ENCODE data around the gene SAMD11.

SAMD11 gene

DNA sequence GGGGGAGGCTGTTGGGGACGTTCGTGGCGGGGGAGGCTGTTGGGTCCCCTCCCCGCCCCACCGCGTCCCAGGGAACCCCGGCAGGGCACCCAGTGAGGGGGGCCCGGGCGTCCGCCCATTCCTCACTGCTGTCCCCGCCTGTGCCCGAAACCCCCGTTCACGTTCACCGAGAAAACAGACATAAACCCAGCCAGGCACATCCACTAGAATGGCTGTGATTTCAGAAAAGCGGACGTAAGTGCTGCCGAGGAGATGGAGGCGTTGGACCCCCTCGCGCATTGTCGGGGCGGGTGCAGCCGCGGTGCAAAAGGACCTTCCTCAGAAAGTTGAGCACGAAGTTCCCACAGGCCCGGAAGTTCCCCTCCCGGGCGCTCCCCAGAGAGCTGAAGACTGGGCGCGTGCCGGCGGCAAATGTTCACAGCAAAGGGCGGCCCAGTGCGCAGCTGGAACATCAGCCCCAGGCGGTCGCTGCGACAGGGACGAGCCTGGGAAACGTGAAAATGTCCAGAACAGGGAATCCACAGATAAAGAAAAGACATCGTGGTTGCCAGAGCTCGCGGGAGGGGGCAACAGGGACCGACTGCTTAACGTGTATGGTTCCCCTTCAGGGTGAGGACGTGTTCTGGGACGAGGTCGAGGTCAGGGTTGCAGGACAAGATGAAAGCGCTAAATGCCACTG lies 18.5 kb upstream of the SAMD11 start:
- DNase-seq, result peak in 1 of 2 experiments; percentile 17

DNA sequence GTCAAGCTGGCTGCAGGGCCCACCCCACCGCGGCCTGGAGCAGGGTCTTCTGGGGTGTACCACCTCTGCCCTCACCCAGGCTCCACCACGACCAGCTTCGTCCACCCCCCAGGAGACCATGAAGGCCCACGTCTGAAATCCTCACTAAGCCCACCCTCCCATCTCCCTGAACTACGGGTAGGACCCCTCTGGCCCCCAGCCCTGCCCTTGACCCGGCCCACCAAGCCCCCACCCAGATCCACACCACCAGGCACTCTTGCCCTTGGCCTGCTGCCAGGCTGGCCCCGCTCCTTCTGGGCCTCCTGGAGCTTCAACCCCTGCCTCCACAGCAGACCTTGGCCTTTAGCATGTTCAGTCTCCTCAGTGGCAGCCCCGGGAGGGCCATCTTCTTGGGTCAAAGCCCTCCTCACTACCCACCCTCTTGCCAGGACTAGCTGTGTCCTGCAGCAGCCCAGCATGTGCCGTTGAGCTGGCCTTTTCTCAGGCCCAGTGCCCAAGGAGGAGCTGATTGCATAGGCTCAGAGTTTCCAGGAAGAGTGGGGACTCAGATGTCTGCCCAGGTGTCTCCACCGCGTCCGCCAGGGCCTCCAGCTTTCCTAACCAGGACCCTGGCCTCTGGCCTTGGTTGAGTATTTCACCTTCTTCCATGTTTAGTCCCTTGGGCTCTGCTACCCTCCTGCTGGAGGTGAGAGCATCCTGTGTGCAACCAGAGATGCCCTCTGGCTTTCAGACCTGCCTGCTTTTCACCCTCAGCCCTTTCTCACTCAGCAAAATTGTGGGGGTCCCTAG lies 17.7 kb upstream of the SAMD11 start:
- DNase-seq, result no peak

- no peak for DNase-seq
Observed at GRCh38 chr1:906600-907420, 16.9 kb upstream of the SAMD11 start.

GRCh38 chr1:907611-908451 lies 15.9 kb upstream of the SAMD11 start:
- no peak for DNase-seq

- no peak for DNase-seq
Observed at GRCh38 chr1:908661-909060, 15.1 kb upstream of the SAMD11 start.

DNA sequence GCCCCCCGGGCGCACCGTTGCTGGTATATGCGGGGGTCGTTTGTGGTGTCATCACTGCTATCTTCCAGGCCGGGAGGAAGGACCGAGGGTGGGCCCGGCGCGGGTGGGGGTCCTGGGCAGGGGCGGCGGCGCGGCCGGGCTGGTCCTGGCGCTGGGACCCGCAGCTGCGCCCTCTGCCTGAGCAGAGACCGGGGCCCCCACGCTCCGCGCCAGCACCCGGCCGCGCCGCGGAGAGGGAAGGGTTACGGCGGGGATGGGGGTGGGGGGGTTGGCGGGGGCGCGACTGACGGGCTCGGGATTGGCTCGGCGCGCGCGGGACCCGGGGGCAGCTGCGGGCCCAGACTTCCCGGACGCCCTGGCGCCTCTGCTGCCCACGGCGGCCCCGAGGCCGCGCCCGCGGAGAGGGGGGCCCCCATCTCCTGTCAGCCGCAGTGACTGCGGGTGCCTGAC lies 13.8 kb upstream of the SAMD11 start:
- DNase-seq, result no peak

DNA sequence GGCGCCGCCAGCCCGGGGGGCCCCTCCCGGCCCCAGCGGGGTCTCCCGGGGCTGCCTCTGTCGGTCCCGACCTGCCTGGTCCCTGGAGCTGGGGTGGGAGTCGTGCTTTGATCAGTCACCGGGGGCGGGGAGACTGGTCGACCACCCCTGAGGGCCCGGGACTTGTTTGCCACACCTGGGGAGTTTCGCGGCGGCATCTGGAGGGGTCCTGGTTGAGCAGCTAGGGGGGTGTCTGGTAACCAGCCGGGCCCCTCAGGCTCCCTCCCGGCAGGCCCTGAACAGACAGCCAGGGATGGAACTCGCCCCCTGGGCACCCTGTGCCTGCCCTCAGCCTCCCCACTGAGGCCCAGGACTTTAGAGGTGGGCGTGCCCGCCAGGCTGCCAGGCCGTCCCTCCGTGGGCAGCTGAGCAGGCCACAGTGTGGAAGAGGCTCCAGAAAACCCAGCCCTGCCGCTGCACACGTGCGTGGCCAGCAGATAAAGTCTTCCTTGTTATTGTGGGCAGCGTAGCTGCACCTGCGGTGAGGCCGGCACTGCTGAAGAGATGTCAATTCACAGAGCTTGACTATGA lies 13.3 kb upstream of the SAMD11 start:
- no peak for DNase-seq

DNA sequence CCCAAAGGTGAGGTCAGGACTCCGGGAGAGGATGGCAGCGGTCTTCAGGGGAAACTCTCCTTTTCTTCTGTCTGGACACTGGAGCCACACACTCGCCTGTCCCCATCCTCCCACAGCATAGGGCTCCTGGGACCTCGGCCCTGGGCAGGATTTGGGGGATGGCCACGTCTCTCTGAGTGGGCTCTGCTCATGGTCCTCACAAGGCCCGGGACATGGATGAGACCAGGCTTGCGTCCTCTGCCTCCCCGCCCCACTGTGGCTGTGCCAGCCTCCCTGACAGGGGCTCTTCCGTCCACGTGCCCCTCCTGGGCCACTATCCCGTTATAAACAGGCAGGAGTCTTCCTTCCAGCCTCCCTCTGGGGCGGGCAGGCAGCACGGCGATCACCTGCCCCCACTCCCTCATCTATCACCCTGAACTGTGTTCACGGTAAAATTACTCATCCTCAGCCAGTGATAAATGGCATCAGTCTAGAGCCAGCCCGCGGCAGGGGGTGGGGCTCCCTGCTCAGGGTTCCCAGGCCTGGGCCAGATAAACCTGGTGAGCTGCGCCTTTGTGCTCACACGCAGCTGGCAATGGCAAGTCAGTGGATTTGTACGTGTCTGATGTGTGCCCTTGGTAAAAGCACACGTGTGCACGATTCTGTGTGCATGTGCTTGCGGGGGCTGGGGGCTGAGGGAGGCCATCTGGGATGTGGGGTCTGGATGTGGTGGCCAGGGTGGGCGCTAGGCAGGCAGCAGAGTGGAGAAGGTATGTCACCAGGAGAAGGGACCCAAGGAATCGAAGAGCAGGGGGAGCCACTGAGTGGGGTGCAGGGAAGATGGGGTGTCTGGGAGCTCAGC lies 12.6 kb upstream of the SAMD11 start:
- no peak for DNase-seq

DNA sequence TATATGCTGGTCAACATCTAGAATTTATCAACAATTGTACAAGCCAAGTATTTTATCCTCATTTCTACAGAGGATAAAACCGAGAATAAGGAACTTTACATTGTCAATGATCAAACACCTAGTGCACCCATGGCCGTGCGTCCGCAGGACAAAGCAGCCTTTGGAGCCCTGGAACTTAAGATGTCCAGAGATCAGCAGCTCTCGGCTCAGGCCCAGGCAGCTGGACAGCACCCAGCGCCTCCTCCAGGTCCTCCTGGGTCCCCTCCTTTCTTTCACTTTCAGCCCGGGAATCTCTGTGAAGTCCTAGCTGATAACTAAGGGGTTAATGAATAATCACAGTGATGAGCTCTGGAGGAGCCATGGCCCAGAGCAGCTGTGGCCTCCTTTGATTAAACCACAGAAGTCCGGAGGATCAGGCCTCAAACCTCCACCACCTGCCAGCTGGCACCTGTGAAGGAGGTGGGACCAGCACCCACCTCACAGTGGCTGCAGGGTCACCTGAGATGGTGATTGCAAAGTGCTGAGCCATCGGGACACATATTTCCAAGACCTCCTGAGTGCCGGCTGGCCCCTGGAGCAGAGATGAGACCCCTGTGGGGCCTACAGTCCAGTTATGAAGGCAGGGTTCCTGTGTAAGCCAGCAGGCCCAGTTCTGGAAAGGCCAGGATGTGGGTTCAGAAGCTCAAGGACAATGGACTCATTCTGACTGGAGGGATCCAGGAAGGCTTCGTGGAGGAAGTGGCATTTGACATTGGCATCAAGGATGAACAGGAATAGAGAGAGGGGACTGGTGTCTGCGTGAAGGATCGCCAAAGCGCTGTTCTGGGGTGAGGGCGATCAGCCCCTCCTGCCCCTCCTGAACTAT lies 11.6 kb upstream of the SAMD11 start:
- no peak for DNase-seq

GRCh38 chr1:912740-913301 lies 10.9 kb upstream of the SAMD11 start:
- DNase-seq, result no peak

- DNase-seq, result no peak
Observed at GRCh38 chr1:913491-914130, 10.1 kb upstream of the SAMD11 start.

- DNase-seq, result no peak
Observed at GRCh38 chr1:914131-914890, 9.4 kb upstream of the SAMD11 start.

DNA sequence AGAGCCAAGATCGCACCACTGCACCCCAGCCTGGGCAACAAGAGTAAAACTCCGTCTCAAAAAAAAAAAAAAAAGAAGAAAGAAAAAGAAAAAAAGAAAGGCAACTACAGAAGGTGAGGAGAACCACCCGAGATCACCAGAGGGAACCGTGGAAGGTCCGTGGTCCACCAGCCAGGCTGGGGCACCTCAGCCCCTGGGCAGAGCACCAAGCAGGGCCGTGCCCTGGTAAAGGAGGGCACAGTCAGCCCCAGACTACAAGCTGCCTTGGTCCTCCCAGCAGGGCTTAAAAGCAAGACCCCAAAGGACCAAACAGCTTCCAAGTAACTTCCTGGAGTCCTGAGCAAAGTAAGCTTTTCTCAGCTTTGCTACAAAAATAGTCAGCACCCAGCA lies 8.8 kb upstream of the SAMD11 start:
- no peak for DNase-seq

GRCh38 chr1:915295-916172 lies 8.2 kb upstream of the SAMD11 start:
- DNase-seq, result no peak

DNA sequence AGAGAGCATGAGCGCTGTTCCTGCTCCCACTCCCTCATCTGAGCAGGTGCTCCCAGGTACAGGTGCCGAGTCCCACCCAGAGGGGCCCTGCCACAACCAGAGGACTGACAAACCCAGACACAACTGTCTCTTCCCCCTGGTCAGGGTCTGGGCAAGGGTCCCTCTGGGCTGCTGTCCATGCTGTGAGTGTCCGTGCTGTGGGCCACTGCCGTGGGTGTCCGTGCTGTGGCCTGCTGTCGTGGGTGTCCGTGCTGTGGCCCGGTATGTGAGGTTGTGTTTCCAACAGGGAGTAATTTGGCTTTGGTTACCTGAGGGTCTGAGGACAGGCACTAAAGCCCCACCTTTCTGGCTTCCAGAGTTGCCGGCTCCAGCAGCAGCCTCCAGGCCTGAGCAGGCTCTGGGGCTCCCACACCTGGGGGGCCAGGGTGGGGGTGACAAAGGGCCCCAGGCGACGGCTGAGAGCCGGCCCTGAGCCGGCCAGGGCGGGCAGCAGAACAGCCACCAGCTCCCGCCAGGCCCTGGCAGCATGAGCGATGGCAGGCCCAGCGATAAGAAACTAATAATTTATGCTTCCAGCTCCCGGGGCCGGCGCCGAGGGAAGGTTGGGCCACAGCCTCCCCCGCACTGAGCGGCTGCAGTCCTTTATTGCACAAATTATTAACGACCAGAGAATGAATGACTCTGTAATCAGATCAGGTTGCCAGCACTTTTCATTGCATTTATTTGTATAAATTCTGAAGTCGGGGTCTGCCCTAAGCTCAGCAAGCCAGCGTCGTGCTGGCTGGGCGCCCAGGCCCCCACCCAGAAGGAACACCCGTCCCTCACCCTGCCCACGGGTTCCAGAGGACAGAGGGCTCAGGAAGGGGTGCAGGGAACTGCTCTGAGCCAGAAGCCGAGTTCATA lies 7.3 kb upstream of the SAMD11 start:
- DNase-seq, result no peak

- DNase-seq, result no peak
Observed at GRCh38 chr1:917076-917459, 6.7 kb upstream of the SAMD11 start.
